ENCODE results near the gene IRGM.

DNA sequence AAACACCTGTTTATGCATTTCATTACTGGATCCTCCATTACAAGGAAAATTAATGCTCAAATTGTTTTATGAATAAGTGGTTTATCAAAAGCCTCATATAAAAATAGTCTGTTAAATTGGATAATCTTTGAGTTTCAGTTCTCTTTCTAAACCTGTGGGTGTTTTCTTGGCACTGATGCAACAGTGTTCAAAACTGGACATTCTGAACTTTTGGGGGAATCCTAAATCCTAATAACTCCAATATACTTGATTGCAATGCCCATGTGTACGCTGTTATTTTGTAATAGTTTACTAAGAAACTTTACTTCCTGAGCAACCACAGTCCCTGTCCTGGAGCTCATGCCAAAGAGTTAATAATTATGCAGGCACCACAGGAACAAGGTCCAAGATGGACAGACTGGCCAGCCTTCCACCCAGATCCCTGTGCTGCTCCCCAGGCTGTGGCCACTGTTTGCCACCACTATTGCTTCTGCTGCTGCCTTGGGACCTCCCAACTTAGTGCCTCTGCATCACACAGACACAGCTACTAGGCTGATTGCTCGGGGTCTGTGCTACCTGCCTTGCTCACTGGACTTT lies 14.0 kb downstream of the IRGM start:
- TF ChIP-seq, protein P1, sequence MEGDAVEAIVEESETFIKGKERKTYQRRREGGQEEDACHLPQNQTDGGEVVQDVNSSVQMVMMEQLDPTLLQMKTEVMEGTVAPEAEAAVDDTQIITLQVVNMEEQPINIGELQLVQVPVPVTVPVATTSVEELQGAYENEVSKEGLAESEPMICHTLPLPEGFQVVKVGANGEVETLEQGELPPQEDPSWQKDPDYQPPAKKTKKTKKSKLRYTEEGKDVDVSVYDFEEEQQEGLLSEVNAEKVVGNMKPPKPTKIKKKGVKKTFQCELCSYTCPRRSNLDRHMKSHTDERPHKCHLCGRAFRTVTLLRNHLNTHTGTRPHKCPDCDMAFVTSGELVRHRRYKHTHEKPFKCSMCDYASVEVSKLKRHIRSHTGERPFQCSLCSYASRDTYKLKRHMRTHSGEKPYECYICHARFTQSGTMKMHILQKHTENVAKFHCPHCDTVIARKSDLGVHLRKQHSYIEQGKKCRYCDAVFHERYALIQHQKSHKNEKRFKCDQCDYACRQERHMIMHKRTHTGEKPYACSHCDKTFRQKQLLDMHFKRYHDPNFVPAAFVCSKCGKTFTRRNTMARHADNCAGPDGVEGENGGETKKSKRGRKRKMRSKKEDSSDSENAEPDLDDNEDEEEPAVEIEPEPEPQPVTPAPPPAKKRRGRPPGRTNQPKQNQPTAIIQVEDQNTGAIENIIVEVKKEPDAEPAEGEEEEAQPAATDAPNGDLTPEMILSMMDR (IDR thresholded peaks at IDR 0.05; ENCODE audit: low read length) = no peak
- no peak for TF ChIP-seq EZH2 (optimal IDR thresholded peaks at IDR 0.05; ENCODE audit: low read depth, low read length)
- TF ChIP-seq EZH2phosphoT487 (IDR thresholded peaks at IDR 0.05; ENCODE audit: low read length) = no peak

All from MM.1S (cell line).